ENCODE measurements around the gene IGF2R. TPM values are rescaled to one million over a fixed set of nuclear protein-coding genes. Genes with fewer than 3 reads are reported as not detected.
A peak's percentile ranks its signal among the peaks of the same experiment; 100 is the strongest.

The IGF2R gene
- total and polyA plus RNA-seq, 8 donors, result 11.0 to 54.0 (median 34.7) TPM

DNA sequence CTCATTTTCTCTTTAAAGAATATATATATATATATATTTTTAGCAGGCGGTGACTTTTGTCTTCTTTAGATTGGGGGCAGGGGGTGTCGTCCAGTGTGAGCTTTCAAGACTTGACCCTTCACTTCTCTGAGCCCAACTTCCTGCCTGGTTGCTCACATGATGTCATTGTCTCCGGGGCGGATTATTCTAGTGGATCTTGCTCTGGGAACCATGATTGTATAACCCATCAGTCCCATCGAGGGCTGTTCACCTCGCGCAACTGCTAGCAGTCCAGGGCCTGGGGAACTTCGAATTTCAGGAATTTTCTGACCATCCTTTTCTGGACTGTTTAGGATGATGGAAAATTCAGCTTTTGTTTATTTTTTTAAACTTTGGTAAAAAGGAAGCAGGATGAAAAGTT is 1.0 kb downstream of the IGF2R start:
- intact Hi-C loops (cut with DNase I), result loop anchor here in 1 of 3 donors (10.0 kb wide), 1 partner anchor 55 kb away; no protein-coding TSS in a partner anchor
- H3K27me3 ChIP-seq, result no peaks in the 10 kb centered on the region
- ATAC-seq (peak; percentile 47 to 80 (median 64)), DNase-seq (peak in 3 of 6 donors; percentile 40 to 63 (median 47)), FAIRE-seq (no peak)
- H3K4me1 ChIP-seq, result peaks cover 3 to 25% (median 15%) of the 10 kb centered on the region in 3 donors
- 3 to 7% methylated on average over 8 of the region's 8 CpGs for WGBS, 2 donors
- peak overlapping the region; percentile 71 to 99 (median 93) for H3K4me3 ChIP-seq
- H3K27ac ChIP-seq, result peak overlapping the region; percentile 85 to 96 (median 88)
- TF ChIP-seq, protein P1, sequence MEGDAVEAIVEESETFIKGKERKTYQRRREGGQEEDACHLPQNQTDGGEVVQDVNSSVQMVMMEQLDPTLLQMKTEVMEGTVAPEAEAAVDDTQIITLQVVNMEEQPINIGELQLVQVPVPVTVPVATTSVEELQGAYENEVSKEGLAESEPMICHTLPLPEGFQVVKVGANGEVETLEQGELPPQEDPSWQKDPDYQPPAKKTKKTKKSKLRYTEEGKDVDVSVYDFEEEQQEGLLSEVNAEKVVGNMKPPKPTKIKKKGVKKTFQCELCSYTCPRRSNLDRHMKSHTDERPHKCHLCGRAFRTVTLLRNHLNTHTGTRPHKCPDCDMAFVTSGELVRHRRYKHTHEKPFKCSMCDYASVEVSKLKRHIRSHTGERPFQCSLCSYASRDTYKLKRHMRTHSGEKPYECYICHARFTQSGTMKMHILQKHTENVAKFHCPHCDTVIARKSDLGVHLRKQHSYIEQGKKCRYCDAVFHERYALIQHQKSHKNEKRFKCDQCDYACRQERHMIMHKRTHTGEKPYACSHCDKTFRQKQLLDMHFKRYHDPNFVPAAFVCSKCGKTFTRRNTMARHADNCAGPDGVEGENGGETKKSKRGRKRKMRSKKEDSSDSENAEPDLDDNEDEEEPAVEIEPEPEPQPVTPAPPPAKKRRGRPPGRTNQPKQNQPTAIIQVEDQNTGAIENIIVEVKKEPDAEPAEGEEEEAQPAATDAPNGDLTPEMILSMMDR (IDR thresholded peaks at IDR 0.05), result no peak
- H3K36me3 ChIP-seq, result no peaks in the 10 kb centered on the region
- H3K9me3 ChIP-seq, result no peaks in the 10 kb centered on the region

DNA sequence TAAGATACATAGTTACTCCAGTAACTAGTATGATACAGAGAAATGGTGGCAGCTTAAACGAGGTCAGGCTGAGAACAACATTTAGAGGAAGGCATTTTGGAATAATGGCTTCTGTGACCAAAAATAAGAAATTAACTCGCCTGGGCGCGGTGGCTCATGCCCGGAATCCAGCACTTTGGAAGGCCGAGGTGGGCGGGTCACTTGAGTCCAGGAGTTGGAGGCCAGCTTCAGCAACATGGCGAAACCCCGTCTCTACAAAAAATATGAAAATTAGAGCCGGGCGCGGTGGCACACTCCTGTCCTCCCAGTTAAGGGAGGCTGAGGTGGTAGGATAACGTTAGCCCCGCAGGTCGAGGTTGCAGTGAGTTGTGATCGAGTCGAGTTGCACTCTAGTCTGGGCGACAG is 1.8 kb downstream of the IGF2R start:
- Histone ChIP-seq H3K4me3 (peak overlapping the region in 1 of 4 donors; percentile 99), H3K9me3 (no peaks in the 10 kb centered on the region), H3K27me3 (no peaks in the 10 kb centered on the region), H3K27ac (no peak overlapping the region), H3K36me3 (no peaks in the 10 kb centered on the region), H3K4me1 (peaks cover 3 to 25% (median 15%) of the 10 kb centered on the region in 3 donors)
- DNase-seq (no peak), ATAC-seq (no peak), FAIRE-seq (no peak)
- TF ChIP-seq, protein P1 (IDR thresholded peaks at IDR 0.05), result no peak
- intact Hi-C loops (cut with DNase I), result loop anchor here in 1 of 3 donors (10.0 kb wide), 1 partner anchor 54 kb away; no protein-coding TSS in a partner anchor
- 90 to 92% methylated on average over 18 of the region's 18 CpGs for whole genome bisulfite sequencing, 2 donors

DNA sequence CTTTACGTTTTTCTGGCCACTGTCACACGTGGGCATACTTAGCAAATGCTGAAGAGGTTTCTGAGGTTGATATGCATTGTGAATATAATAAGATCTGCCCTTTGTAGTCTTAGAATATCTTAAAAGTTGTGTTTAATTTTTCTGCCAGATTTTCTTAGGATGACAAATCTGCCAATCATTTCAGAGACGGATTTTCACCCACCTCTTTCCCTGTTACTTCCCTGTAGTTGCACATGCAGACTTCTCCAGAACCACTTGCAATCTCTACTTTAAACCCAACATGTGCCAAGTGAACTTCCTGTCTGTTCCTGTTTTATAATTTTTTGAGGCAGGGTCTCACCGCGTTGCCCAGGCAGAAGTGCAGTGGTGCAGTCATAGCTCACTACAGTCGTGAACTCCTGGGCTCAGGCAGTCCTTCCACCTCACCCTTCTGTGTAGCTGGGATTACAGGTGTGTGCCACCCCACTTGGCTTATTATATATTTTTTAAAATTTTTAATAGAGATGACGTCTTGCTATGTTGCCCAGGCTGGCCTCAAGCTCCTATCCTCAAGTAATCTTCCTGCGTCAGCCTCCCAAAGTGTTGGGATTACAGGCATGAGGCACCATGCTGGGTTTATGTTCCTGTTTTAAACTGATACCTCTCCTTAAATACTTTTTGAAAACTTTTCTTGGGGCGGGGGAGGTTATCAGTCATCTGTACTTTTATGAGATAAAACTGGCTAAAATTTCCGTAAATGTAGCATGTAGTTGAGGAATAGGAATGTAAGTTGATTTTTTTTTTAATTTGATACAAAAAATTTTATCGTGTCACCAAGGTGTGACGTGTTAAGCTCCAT is 2.7 kb downstream of the IGF2R start:
- no peak for DNase-seq
- TF ChIP-seq, protein P1 (IDR thresholded peaks at IDR 0.05), result no peak

DNA sequence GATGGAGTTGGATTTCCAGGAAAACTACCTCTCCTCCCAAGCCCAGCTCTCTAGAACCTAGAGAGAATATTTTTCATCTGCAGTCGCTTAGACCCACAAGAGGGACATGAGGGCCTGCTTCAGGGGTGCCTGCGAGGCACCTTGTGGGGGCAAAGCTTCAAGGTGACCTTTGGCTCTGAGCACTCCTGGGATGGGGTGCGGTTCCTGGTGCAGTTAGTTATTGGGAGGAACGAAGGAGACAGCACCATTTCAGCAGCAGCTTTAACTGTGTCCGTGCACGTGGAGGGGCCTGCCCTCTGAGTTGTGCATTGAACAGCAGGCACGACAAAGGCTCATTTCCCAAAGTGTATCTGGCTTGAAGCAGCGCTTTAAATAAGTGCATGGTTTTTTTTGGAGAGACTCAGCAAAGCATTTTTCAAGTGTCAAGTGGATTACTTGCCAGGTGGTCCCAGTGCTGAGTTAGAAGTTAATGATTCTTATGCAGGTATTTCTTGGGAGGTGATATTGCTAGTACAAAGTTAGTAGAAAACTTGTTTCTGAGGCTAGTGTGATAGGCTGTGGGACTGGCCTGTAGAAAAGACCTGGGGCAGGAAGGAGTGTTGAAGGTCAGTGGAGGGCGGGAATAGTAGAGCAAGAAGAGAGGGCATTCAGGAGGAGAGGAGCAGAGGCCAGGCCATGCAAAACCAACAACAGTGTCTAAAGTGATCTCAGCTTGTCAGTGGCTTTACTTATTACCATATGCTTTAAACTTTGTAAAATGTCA is 3.8 kb downstream of the IGF2R start:
- Histone ChIP-seq H3K27ac (peak overlapping the region in 1 of 4 donors; percentile 24), H3K27me3 (no peaks in the 10 kb centered on the region), H3K4me3 (no peak overlapping the region), H3K9me3 (no peaks in the 10 kb centered on the region), H3K36me3 (no peaks in the 10 kb centered on the region), H3K4me1 (peaks cover 7 to 33% (median 23%) of the 10 kb centered on the region in 3 donors)
- intact Hi-C loops (cut with DNase I), result loop anchor here in 1 of 3 donors (10.0 kb wide), 1 partner anchor 52 kb away; no protein-coding TSS in a partner anchor
- ATAC-seq (no peak), FAIRE-seq (no peak), DNase-seq (no peak)
- WGBS, 2 donors, result 66 to 70% methylated on average over 9 of the region's 9 CpGs
- TF ChIP-seq, protein P1 (IDR thresholded peaks at IDR 0.05), result no peak

More for the DNA sequence above, 2.7 kb downstream of the IGF2R start:
- ATAC-seq, result no peak
- Histone ChIP-seq H3K36me3 (no peaks in the 10 kb centered on the region), H3K4me3 (no peak overlapping the region), H3K27ac (no peak overlapping the region), H3K27me3 (no peaks in the 10 kb centered on the region), H3K4me1 (peaks cover 3 to 25% (median 15%) of the 10 kb centered on the region in 3 donors), H3K9me3 (no peaks in the 10 kb centered on the region)
- intact Hi-C loops (cut with DNase I), result loop anchor here in 1 of 3 donors (10.0 kb wide), 1 partner anchor 53 kb away; no protein-coding TSS in a partner anchor
- WGBS, 2 donors, result 85 to 93% methylated on average over 12 of the region's 12 CpGs
- FAIRE-seq, result no peak
